Measurements from ENCODE around the gene TTLL11.

Gene TTLL11

DNA sequence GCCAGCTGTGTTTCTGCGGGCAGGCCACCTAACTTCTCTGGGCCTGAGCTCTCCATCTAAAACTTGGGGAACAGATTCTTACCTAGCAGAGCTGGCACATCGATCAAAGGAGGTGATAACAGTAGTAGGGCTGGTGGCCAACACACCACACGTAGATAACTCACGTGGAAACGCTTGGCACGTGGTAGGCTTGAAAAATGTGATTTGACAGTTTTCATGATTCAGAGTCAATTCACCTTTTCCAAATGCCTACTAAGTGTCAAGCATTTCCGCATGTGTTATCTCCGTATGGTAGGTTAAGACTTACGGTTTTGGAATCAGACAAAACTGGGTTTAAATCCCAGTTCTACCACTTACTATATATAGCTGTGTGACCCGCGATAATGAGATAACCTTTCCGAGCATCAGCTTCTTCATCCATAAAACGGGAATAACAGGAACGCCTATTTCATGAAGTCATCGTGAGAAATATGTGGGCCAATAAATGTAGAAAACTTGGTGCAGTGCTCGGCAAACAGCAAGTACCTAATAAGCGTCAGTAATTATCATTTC, 41.0 kb upstream of the TTLL11 start:
- TF ChIP-seq, protein P1, sequence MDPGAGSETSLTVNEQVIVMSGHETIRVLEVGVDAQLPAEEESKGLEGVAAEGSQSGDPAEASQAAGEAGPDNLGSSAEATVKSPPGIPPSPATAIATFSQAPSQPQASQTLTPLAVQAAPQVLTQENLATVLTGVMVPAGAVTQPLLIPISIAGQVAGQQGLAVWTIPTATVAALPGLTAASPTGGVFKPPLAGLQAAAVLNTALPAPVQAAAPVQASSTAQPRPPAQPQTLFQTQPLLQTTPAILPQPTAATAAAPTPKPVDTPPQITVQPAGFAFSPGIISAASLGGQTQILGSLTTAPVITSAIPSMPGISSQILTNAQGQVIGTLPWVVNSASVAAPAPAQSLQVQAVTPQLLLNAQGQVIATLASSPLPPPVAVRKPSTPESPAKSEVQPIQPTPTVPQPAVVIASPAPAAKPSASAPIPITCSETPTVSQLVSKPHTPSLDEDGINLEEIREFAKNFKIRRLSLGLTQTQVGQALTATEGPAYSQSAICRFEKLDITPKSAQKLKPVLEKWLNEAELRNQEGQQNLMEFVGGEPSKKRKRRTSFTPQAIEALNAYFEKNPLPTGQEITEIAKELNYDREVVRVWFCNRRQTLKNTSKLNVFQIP (CRISPR knock-in tag; IDR thresholded peaks at IDR 0.05; ENCODE audit: borderline replicate concordance, low read depth) = no peak
- TF ChIP-seq ZNF565 (CRISPR knock-in tag; conservative IDR thresholded peaks at IDR 0.05; ENCODE audit: low read depth) (no peak), TCF4 (CRISPR knock-in tag; IDR thresholded peaks at IDR 0.05; ENCODE audit: borderline replicate concordance) (no peak), RARB (CRISPR knock-in tag; IDR thresholded peaks at IDR 0.05) (no peak), BACH2 (CRISPR knock-in tag; IDR thresholded peaks at IDR 0.05; ENCODE audit: borderline replicate concordance) (no peak), ZFP3 (CRISPR knock-in tag; IDR thresholded peaks at IDR 0.05) (no peak), OSR1 (CRISPR knock-in tag; IDR thresholded peaks at IDR 0.05) (no peak), SNAI2 (CRISPR knock-in tag; IDR thresholded peaks at IDR 0.05) (no peak), ISL1 (CRISPR knock-in tag; IDR thresholded peaks at IDR 0.05) (no peak), PPARA (CRISPR knock-in tag; IDR thresholded peaks at IDR 0.05; ENCODE audit: borderline replicate concordance) (no peak)
- TF ChIP-seq, protein P2, sequence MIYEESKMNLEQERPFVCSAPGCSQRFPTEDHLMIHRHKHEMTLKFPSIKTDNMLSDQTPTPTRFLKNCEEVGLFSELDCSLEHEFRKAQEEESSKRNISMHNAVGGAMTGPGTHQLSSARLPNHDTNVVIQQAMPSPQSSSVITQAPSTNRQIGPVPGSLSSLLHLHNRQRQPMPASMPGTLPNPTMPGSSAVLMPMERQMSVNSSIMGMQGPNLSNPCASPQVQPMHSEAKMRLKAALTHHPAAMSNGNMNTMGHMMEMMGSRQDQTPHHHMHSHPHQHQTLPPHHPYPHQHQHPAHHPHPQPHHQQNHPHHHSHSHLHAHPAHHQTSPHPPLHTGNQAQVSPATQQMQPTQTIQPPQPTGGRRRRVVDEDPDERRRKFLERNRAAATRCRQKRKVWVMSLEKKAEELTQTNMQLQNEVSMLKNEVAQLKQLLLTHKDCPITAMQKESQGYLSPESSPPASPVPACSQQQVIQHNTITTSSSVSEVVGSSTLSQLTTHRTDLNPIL (CRISPR knock-in tag; IDR thresholded peaks at IDR 0.05; ENCODE audit: low read depth) = no peak
- TF ChIP-seq, protein P3, sequence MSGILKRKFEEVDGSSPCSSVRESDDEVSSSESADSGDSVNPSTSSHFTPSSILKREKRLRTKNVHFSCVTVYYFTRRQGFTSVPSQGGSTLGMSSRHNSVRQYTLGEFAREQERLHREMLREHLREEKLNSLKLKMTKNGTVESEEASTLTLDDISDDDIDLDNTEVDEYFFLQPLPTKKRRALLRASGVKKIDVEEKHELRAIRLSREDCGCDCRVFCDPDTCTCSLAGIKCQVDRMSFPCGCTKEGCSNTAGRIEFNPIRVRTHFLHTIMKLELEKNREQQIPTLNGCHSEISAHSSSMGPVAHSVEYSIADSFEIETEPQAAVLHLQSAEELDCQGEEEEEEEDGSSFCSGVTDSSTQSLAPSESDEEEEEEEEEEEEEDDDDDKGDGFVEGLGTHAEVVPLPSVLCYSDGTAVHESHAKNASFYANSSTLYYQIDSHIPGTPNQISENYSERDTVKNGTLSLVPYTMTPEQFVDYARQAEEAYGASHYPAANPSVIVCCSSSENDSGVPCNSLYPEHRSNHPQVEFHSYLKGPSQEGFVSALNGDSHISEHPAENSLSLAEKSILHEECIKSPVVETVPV (CRISPR knock-in tag; IDR thresholded peaks at IDR 0.05) = no peak
- TF ChIP-seq, protein P4, sequence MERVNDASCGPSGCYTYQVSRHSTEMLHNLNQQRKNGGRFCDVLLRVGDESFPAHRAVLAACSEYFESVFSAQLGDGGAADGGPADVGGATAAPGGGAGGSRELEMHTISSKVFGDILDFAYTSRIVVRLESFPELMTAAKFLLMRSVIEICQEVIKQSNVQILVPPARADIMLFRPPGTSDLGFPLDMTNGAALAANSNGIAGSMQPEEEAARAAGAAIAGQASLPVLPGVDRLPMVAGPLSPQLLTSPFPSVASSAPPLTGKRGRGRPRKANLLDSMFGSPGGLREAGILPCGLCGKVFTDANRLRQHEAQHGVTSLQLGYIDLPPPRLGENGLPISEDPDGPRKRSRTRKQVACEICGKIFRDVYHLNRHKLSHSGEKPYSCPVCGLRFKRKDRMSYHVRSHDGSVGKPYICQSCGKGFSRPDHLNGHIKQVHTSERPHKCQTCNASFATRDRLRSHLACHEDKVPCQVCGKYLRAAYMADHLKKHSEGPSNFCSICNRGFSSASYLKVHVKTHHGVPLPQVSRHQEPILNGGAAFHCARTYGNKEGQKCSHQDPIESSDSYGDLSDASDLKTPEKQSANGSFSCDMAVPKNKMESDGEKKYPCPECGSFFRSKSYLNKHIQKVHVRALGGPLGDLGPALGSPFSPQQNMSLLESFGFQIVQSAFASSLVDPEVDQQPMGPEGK (CRISPR knock-in tag; IDR thresholded peaks at IDR 0.05; ENCODE audit: borderline replicate concordance) = no peak
- no peak for ATAC-seq

DNA sequence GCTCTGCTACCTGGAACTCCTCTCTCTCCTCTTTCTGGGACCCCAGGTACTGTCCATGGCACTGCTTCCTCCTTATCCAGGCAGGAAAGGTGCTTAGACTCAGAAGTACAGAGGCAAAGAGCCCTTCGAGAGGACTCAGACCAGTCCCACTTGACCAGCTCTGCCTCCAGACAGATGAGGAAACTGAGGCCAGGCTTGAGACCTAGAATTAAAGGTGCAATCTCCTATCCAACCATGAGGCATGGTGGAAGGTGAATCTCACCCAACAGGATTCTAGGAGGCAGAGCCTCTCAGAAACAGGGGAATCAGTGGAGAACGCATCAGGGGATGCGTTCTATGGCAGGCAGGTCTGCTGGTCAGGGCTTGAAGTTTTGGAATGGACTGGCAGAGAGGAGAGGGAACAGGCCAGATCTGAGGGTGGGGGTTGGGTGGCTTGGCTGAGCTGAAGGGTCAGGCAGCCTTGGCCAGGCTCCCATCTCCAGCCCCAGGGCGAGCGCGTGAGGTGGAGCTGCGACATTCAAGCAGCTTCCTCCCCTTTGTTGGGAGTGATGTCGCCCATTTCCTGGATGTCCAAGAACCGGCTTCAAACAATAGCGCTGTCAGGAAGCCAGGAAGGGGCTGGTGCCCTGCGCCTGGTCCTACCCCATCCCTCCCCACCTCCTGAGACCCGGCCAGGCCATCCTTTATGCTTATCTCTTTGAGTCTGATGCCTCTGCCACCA, 40.3 kb upstream of the TTLL11 start:
- ATAC-seq = no peak
- no peak for TF ChIP-seq PPARA (CRISPR knock-in tag; IDR thresholded peaks at IDR 0.05; ENCODE audit: borderline replicate concordance)
- no peak for TF ChIP-seq OSR1 (CRISPR knock-in tag; IDR thresholded peaks at IDR 0.05)
- TF ChIP-seq BACH2 (CRISPR knock-in tag; IDR thresholded peaks at IDR 0.05; ENCODE audit: borderline replicate concordance) = no peak
- TF ChIP-seq ZNF565 (CRISPR knock-in tag; conservative IDR thresholded peaks at IDR 0.05; ENCODE audit: low read depth) = no peak
- TF ChIP-seq, protein P3 (CRISPR knock-in tag; IDR thresholded peaks at IDR 0.05) = no peak
- no peak for TF ChIP-seq ESRRG (CRISPR knock-in tag; IDR thresholded peaks at IDR 0.05)
- TF ChIP-seq, protein P1 (CRISPR knock-in tag; IDR thresholded peaks at IDR 0.05; ENCODE audit: borderline replicate concordance, low read depth) = no peak
- no peak for TF ChIP-seq RARB (CRISPR knock-in tag; IDR thresholded peaks at IDR 0.05)
- no peak for TF ChIP-seq ZNF70 (CRISPR knock-in tag; IDR thresholded peaks at IDR 0.05)
- no peak for TF ChIP-seq SNAI2 (CRISPR knock-in tag; IDR thresholded peaks at IDR 0.05)
- no peak for TF ChIP-seq ZNF8 (CRISPR knock-in tag; IDR thresholded peaks at IDR 0.05)
- no peak for TF ChIP-seq CSDC2 (CRISPR knock-in tag; IDR thresholded peaks at IDR 0.05)
- no peak for TF ChIP-seq ISL1 (CRISPR knock-in tag; IDR thresholded peaks at IDR 0.05)
- TF ChIP-seq, protein P2 (CRISPR knock-in tag; IDR thresholded peaks at IDR 0.05; ENCODE audit: low read depth) = no peak
- TF ChIP-seq ZFP3 (CRISPR knock-in tag; IDR thresholded peaks at IDR 0.05) = no peak
- TF ChIP-seq, protein P5, sequence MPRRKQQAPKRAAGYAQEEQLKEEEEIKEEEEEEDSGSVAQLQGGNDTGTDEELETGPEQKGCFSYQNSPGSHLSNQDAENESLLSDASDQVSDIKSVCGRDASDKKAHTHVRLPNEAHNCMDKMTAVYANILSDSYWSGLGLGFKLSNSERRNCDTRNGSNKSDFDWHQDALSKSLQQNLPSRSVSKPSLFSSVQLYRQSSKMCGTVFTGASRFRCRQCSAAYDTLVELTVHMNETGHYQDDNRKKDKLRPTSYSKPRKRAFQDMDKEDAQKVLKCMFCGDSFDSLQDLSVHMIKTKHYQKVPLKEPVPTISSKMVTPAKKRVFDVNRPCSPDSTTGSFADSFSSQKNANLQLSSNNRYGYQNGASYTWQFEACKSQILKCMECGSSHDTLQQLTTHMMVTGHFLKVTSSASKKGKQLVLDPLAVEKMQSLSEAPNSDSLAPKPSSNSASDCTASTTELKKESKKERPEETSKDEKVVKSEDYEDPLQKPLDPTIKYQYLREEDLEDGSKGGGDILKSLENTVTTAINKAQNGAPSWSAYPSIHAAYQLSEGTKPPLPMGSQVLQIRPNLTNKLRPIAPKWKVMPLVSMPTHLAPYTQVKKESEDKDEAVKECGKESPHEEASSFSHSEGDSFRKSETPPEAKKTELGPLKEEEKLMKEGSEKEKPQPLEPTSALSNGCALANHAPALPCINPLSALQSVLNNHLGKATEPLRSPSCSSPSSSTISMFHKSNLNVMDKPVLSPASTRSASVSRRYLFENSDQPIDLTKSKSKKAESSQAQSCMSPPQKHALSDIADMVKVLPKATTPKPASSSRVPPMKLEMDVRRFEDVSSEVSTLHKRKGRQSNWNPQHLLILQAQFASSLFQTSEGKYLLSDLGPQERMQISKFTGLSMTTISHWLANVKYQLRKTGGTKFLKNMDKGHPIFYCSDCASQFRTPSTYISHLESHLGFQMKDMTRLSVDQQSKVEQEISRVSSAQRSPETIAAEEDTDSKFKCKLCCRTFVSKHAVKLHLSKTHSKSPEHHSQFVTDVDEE (CRISPR knock-in tag; IDR thresholded peaks at IDR 0.05) = no peak
- TF ChIP-seq, protein P4 (CRISPR knock-in tag; IDR thresholded peaks at IDR 0.05; ENCODE audit: borderline replicate concordance) = no peak
- TF ChIP-seq GLIS3 (CRISPR knock-in tag; IDR thresholded peaks at IDR 0.05) = no peak
- no peak for TF ChIP-seq ZFP30 (CRISPR knock-in tag; IDR thresholded peaks at IDR 0.05)
- no peak for TF ChIP-seq ARNTL (CRISPR knock-in tag; IDR thresholded peaks at IDR 0.05; ENCODE audit: borderline replicate concordance, low read depth)

Measured in SK-N-SH treated with all-trans-retinoic acid at 6 μM for 48 hours (cell line).